Fibroblast of villous mesenchyme (primary cell): ENCODE measurements around the gene SYT3. TPM values are rescaled to one million over a fixed set of nuclear protein-coding genes. Genes with fewer than 3 reads are reported as not detected.

Experiments used
- DNase-seq: peaks from one replicate; pipeline ENCODE4 v3.0.0-alpha.2; 2010; ENCODE audit warnings: low read depth
- H3K4me3 ChIP-seq: 2 replicates; pipeline ENCODE4 v1.5.1; 2011; ENCODE audit warnings: low read depth, mild to moderate bottlenecking, low read length
- total RNA-seq: library from RNA; depleted of rRNA; stranded (reverse); fragments of >200 nt; gene quantifications from 2 replicates; pipeline ENCODE4 v1.2.3, GENCODE V29; 2012
- TF ChIP-seq, protein P1 (sequence below): IDR thresholded peaks from 2 replicates; pipeline ENCODE4 v1.5.1; 2012; ENCODE audit warnings: low read depth, mild to moderate bottlenecking, low read length; ENCODE audit not compliant: insufficient read depth

The SYT3 gene
- total RNA-seq, 1 donor = not detected

DNA sequence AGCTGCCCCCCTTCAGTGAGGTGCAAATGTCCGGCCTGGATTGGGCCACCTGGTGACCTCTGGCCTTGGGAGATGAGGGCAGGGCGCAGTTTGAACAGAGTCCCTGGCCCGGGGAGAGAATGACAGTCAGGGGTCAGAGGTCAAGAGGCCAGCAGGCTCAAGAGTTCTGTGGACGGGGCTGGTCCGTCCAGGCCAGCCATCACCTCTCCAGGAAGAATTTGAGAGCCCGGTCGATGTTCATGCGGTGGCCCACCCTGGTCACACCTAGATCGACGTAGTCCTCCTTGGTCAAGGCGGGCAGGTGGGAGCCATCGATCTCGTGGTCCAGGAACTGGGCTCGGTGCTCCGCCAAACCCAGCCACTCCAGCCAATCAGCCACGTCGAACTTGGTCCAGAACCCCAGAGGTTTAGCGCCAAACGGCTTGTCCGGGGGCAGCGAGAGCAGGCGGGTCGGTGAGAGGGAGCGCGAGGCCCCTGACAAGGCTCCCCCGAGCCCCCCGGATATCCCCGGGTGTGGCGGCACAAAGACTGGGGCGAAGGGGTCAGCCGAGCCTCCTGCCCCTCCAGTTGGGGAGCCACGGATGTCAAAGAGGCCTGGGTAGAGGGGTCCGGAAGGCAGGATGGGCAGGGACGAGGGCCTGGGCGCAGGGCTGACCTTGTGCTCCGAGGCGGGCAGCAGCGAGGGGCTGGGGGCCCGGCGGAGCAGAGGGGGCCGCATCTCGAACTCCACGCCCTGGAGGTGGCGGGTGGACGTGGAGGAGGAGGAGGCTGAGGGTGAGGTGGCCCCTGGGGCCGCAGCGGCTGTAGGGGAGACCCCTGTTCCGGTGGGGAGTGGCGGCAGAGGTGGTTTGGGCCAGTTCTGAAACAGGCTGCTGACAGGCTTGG is 22.3 kb upstream of the SYT3 start:
- TF ChIP-seq, protein P1, sequence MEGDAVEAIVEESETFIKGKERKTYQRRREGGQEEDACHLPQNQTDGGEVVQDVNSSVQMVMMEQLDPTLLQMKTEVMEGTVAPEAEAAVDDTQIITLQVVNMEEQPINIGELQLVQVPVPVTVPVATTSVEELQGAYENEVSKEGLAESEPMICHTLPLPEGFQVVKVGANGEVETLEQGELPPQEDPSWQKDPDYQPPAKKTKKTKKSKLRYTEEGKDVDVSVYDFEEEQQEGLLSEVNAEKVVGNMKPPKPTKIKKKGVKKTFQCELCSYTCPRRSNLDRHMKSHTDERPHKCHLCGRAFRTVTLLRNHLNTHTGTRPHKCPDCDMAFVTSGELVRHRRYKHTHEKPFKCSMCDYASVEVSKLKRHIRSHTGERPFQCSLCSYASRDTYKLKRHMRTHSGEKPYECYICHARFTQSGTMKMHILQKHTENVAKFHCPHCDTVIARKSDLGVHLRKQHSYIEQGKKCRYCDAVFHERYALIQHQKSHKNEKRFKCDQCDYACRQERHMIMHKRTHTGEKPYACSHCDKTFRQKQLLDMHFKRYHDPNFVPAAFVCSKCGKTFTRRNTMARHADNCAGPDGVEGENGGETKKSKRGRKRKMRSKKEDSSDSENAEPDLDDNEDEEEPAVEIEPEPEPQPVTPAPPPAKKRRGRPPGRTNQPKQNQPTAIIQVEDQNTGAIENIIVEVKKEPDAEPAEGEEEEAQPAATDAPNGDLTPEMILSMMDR = no peak
- H3K4me3 ChIP-seq = no peak overlapping the region
- DNase-seq = no peak

DNA sequence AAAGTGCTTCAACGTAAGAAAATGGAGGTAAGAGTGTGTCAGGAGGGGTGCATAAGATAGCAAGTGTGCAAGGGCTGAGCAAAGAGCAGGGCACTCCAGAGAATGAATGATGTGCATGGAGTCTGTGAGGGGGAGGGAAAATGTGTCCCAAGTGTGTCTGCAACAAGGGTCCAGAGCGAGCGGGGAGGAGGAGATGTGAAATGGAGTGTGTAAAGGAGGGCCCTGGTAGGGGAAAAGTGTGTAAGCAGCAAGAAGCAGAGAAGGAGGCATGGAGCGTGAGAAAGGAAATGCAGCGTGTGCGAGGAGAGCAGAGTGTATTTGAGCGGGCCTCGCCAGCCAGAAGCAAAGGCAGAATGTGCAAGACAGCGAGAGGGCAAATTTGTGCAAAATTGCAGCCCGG is 21.3 kb upstream of the SYT3 start:
- DNase-seq = no peak
- TF ChIP-seq, protein P1 = no peak
- no peak overlapping the region for H3K4me3 ChIP-seq

DNA sequence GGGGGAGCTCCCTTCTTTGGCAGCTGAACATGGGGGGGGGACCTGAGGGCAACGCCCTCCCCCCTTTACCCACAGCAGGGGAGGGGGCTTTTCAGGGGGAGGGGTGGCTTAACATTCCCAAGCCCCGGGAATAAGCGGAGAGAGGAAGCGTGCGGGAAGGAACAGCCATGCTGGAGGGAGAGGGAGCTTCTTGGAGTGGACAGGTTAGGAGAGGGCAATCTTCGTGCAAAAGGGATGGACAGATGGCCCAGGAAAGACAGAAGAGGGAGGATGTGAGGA is 20.3 kb upstream of the SYT3 start:
- no peak overlapping the region for H3K4me3 ChIP-seq
- no peak for DNase-seq
- TF ChIP-seq, protein P1 = no peak

DNA sequence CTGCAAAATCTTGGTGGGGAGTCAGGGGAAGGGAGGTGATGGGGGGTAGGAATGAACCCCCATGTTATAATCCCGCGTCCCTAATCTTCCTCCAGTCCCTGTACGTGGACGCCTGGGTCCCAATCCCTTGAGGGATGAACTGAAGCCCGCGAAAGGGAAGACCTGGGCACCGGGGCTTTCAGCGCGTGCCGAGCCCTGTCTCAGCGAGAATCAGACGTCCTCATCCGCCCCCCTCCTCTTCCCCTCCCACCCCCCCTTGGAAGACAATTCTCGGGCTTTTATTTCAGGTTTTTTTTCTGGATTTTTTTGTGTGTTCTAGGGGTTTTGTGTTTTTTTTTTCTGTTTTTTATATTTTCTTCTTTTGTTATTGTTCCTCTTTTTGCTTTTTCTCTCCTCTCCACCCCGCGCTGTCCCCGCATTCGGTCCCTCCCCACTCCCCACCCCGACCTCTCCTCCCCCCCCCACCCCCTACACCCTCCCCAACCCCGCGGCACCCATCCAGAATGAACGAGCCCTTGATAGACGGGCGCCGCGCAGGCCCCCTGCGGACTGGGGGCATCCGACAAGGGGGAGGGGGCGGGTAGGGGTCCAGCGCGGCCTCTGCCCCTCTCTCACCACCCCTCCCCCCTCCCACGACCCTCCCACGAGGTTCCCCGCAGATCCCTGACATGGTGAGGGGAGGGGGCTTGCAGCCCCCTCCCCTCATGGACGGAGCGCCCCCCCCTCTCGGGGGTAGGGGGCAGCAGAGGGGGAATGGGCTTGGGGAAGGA is 19.8 kb upstream of the SYT3 start:
- DNase-seq = no peak
- no peak overlapping the region for H3K4me3 ChIP-seq
- TF ChIP-seq, protein P1 = no peak

DNA sequence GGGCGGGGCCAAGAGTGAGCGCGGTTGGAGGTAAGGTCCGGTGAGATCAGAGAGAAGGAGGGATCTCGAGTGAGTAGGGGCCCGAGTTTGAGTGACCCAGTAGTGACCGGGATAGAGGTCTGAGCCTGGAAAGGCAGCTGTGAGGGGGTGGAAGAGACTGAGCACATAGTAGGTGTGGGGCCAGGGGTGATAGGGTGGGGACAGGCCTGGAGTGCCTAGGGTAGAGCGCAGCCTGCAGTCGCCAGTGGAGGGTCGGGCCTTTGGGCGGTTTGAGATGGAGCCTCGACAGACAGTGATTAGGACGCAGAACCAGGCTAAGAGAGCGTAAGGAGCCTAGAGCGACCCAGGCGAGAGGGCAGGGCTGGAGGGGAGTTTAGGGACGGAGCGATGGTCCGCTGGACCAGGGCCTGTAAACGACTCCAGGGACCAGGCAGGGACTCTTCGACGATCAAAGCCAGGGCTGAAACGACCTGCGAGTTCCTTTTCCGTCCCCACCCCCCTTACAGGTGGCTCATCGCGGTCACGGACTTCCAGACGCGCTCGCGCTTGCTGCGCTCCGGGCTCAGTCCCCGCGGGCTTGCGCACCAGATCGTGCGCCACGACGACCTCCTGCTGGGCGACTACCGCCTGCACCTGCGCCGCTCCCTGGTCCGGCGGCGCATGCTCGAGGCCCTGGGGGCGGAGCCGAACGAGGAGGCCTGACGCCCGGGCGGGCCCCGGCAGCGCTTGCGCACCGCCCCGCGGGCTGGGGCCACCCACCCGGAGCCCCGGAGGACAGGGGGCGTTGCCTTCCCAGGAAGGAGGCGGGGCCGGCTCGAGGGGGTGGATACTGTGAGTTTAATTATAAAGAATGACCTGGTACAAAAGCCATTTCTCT is 19.0 kb upstream of the SYT3 start:
- H3K4me3 ChIP-seq = peak overlapping the region; percentile 45
- DNase-seq = peak; percentile 30
- TF ChIP-seq, protein P1 = no peak

DNA sequence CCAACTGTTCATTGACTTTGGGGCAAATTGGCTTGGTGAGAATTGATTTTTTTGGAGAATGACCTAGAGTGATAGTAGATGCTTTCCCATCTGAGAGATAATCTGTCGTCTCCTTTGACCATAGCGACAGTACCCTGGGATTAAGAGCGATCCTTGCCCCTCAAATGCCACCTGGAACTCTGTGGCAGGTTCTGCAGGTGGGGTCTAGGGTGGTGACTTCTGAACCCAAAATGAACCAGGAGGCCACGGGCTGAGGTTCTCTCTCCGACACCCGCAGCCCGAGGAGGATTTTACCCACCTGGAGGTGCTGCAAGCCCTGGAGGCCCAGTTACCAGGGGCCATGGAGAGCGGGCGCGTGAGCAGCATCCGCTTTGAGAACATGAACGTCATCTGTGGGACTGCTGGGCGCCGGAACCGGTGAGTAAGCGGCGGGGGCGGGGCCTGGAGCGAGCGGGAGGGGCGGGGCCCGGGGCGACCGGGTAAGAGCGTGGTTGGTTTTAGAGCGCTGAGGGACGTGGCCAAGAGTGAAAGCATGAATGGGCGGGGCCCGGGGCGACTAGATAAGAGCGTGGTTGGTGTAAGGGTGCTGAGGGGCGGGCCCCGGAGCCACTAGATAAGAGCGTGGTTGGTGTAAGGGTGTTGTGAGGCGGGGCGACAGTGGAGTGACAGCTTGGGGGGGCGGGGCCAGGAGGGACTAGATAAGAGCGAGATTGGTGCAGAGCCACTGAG is 18.2 kb upstream of the SYT3 start:
- H3K4me3 ChIP-seq = peak overlapping the region; percentile 45
- TF ChIP-seq, protein P1 = no peak
- DNase-seq = peak; percentile 92
